Activated T-cell treated with anti-CD3 and anti-CD28 coated beads, Interleukin-2, amount 50 U/mL, for 48 hours (primary cell): ENCODE data around the gene GALNT17.

Experiments used
- DNase-seq, 2 experiments: peaks; one replicate each; pipeline ENCODE4 v3.0.0-alpha.2; 2020

The GALNT17 gene

GRCh38 chr7:71345117-71345884, 213.4 kb downstream of the GALNT17 start:
- DNase-seq, result no peak

DNA sequence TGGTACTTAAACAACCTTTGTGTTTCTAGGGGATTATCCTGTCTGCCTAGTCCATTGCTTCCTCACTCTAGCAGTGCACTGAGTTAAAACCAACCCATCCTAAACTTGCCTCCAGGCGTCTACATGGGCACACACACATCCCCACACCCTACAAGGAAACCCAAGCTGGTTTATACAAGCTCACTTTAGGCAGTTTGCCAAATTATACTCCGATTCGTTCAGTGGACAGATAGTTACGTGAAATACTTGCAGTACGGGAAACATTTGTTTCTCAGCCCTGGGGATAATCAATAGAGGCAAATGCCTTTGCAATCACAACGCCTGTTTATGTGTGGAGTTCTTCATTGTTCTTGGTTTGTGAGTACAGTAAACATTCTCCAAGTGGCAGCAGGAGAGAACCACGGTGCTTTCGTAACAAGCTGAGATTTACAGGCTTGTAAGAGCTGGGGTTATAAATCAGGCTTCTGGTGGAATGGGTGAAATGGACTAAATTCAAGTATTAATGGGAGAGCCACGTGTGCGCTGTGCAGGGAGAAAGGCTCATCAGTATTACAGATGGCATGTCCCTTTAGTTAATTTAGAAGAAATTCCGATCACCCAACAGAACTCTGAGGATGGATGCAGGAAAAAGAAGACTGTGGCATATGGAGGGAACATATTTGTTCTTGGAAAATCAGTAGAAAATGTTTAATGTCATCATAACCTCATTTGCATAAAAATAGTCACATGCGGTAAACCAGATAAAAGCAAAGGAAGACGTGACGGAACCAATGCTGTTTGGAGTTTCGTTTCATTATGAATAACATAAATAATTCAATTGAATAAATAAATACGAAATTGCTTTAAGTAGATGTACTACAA, 217.1 kb downstream of the GALNT17 start:
- no peak for DNase-seq

DNA sequence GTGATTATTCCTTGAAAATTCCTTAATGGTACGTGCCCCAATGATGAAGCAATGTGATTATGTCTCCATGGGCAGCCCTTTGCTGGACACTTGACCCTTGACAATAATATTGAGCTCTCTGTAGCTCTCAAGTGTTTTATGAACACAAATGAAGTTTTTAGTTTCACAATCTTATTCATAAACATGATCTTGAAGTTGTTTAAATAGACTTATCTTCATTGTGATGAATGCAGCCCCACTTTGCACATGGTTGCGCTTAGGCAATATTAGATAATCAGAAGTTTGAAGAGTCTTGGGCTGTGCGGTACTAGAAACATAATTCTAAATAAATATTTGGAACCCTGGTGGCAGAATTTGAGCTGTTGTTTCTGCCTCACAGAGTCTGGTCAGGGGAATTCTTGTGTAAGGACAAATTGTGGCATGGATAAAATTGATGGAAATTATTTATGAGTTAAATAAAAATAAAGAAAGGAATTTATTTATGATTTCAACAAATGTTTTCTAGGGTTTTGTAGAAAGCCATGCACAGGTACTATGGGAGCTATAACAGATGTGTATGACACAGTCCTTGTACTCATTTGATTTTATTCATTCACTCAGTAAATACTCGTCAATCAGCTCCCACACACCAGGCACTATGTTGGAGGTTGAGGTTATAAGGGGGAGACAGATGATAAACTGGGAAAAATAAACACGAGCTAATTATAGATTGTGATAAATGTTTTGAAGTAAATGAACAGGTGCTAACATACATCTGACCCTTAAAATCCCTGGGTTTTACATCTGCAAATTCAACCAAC, 217.9 kb downstream of the GALNT17 start:
- no peak for DNase-seq

DNA sequence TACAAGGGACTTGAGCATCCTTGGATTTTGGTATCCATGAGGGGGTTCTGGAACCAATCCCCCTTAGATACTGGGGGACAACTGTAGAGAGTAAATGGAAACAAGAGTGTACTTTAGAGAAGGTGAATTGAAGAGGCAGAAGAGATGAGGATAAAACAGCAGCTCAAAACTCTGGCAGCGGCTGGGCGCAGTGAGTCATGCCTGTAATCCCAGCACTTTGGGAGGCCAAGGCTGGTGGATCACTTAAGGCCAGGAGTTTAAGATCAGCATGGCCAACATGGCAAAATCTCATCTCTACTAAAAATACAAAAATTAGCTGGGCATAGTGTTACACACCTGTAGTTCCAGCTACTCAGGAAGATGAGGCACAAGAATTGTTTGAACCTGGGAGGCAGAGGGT, 218.7 kb downstream of the GALNT17 start:
- DNase-seq, result no peak

- no peak for DNase-seq
Observed at GRCh38 chr7:71354716-71355115, 222.8 kb downstream of the GALNT17 start.

DNA sequence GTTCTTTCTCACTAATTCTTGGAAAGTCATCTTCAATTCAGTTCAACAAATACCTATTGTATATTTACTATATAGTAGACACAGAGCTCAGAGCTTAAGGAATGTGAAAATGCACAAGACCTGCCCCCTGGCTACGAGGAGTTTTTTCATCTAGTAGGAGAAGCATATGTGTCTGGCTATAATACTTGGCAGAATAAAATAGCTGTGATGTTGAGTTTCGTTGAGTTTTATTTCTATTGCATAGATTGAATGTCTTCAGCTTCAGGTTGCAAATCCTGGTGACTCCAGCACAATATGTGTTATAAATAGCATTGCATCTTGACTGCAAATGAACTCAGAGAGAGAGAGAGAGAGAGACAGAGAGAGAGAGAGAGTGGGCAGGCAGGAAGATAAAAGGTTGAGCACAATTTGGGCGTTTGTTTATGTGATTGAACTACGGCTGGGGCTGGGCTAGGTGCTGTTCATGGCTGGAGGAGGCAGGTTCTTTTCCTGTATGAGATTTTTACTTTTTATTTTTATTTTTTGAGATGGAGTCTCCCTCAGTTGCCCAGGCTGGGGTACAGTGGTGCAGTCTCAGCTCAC, 229.6 kb downstream of the GALNT17 start:
- DNase-seq, result no peak

DNA sequence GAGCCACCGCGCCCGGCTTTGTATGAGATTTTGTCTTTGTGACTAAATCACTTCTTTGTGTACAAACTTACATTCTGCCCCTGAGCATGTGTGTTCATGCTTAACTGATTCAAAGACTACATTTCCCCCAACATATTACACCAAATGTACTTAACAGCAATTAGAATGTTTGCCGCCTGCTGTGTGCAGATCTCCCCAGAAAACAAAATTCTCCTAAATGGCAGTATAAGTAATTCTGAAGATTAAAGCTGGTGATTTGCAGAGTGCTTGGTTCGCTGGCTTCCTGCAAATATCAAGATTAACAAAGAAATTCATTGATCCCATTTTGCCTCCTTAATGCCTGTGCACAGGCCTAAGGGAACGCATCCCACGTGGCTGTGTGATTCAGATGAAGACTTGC, 230.3 kb downstream of the GALNT17 start:
- no peak for DNase-seq

DNA sequence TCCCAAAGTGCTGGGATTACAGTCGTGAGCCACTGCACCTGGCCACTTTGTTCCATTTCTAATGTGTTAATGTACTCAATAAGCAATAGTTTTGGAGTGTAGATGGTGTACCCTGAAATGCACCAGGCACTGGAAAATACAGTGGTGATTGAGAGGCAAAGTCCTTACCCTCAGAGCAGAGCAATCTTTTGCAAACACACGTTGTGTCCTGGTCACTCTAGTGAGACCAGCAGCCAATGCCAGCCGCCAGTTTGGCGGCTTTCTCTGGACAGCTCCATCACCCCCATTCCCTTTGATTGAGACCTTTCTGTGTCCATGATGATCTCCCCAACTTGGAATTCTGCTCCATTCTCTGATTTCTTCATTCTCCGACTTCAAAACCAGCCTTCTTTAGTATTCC, 231.3 kb downstream of the GALNT17 start:
- DNase-seq, result no peak

GRCh38 chr7:71363627-71364026, 231.7 kb downstream of the GALNT17 start:
- no peak for DNase-seq

DNA sequence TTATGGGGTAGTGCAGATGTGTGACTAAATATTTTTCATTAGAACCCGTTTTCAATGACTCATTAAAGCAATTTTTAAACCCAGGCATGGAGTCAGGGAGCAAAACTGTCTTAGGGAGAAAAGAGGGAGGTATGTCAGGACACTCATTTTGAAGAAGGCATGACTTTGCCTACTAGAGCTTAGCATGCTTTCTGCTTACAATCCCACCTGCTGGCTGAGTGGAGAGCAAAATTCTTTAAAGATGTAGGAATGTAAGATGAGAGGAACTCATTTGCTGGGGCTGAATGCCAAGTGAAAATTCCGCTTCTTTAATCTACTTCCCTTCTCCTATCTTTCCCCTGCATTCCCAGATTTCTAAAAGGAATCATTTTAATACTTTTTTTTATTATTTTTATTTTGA, 232.6 kb downstream of the GALNT17 start:
- DNase-seq, result no peak

DNA sequence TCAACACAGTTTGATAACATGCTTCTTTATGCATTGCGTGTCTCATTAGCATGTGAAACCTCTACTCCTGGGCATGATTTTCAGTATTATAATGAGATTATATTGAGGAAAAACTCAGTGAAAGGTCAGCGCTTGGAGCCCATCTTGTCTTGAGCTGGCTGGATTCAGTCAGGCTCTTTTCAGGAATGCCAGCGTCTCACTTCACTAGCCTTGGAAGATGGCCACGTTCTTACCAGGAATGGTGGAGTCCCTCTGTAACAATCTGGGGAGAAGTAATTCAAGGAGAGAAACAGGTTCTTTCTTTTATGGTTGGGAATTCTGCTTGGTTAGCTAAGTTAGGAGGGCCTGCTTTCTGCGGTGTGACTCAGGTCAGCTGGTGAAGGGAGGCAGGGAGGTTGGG, 241.0 kb downstream of the GALNT17 start:
- DNase-seq, result no peak

GRCh38 chr7:71377062-71377461, 245.1 kb downstream of the GALNT17 start:
- no peak for DNase-seq

GRCh38 chr7:71377469-71377868, 245.5 kb downstream of the GALNT17 start:
- no peak for DNase-seq

DNA sequence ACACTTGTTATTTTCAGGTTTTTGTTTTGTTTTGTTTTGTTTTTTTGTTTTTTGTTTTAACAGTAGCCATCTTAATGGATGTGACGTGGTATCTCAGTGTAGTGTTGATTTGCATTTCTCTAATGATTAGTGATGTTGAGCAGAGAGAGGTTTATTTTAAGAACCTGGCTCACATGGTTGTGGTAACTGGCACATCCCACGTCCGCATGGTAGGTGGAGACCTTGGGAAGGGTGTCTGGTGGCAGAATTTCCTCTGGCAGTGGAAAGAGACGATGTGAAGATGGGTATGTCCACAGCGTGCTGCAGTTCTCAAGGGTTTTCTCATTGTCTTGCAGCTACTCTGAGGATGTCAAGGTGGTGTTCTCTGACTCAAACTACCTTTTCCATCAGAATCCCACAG, 252.2 kb downstream of the GALNT17 start:
- no peak for DNase-seq

DNA sequence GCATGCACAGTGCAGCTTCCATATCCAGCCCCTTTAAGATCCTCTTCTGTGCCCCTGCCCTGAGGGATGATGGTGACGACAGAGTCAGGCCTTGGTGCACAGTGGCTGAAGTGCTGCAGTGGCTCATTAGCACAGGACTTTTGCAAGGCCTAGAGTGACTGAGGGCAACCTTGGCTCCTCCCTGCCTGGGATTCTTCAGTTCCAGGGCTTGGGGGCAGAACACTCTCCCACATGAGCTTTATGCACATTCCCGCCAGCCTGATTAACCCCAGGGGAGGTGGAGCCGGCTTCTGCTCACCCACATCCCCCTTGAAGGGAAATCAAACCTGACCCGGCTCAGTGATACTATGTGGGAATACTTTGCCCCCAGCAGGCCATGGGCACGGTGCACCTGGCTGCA, 253.4 kb downstream of the GALNT17 start:
- DNase-seq, result no peak

DNA sequence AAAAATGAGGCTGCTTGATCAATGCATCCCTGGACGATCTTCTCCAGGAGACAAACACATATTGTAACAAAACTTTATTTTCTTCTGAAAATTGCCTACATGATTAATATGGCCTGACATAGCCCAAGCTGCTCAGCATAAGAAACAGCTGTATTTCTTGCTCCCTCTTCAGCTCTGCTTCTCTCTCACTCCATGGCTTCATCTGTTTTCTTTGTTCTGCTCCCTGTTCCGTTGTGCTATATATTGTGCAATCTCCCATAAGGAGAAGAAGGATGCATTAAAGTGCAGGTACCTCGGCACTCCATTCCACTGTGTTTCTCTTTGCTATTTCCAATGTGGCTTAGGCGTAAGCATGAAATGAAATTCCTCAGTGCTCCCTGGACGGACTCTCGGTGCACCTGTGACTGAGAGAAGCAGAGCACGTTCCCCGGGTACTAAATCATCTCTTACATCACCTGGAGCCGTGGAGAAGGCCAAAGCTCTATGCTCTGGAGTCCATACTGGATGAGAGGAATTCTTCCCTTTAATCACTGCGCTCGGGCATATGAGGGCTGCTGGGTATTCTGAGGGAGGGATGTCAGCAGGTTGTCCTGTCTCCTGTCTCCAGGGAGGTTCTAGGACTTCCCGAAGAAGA, 254.3 kb downstream of the GALNT17 start:
- DNase-seq, result no peak

GRCh38 chr7:71388181-71388580, 256.2 kb downstream of the GALNT17 start:
- no peak for DNase-seq

- DNase-seq, result no peak
Observed at GRCh38 chr7:71389976-71390375, 258.0 kb downstream of the GALNT17 start.

DNA sequence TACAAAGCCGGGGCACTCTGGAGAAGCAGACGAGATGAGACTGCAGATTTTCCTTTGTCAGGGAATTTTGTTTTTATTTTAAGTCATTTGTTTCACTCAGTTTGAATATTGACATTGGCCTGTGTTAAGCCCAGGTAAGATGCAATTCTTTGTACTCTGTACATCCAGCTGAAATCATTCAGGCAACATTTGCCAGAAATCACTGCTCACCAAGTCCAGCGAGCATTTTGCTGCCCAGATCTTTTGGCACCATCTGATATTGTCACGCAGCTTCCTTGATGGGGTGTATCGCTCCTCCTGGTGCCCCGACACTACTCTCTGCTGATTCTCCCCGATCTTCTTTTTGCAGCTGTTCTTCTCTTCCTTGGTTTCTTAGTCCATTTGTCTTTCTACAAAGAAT, 261.7 kb downstream of the GALNT17 start:
- DNase-seq, result no peak

GRCh38 chr7:71402684-71403083, 270.7 kb downstream of the GALNT17 start:
- no peak for DNase-seq

GRCh38 chr7:71403202-71403946, 271.4 kb downstream of the GALNT17 start:
- no peak for DNase-seq
